Upper lobe of left lung (tissue), 4 donors: ENCODE results near the gene ATP8B1.

Source experiments
- POLR2A ChIP-seq, 4 donors: fragments of 450-650 bp; IDR thresholded peaks; one replicate each; pipeline ENCODE4 v1.5.1; 2016 to 2017; ENCODE audit warnings: antibody characterized with exemption in 4 of 4, mild to moderate bottlenecking in 2 of 4
- POLR2AphosphoS5 ChIP-seq, 2 donors: sonication (generic); formaldehyde crosslinking; IDR thresholded peaks; one replicate each; pipeline ENCODE4 v1.5.1; 2017; ENCODE audit warnings: antibody characterized with exemption in 2 of 2
- TF ChIP-seq, protein P1 (sequence below), 6 experiments: fragments of 450-650 bp in 4 of 6; fragments of 200-600 bp in 2 of 6; sonication (generic) in 2 of 6; IDR thresholded peaks; one replicate each; pipeline ENCODE4 v1.5.1; 2016 to 2019; ENCODE audit warnings: antibody characterized with exemption in 6 of 6

DNA sequence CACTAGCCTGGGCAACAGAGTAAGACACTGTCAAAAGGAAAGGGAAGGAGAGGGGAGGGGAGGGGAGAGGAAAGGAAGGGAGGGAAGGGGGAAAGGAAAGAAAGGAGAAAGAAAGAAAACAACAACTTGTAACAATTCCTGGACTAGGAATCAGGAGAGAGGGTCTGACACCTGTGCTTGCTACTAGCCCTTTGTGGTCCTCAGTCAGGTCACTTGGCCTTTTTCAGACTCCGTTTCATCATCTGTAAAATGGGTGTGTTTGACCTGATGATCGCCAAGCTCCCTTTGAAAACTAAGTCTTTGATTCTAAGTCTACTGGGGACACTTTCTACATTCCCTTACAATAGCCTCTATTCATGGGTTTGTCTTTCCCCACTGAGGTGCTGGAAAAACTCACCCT lies 11.4 kb upstream of the ATP8B1 start:
- TF ChIP-seq, protein P1, sequence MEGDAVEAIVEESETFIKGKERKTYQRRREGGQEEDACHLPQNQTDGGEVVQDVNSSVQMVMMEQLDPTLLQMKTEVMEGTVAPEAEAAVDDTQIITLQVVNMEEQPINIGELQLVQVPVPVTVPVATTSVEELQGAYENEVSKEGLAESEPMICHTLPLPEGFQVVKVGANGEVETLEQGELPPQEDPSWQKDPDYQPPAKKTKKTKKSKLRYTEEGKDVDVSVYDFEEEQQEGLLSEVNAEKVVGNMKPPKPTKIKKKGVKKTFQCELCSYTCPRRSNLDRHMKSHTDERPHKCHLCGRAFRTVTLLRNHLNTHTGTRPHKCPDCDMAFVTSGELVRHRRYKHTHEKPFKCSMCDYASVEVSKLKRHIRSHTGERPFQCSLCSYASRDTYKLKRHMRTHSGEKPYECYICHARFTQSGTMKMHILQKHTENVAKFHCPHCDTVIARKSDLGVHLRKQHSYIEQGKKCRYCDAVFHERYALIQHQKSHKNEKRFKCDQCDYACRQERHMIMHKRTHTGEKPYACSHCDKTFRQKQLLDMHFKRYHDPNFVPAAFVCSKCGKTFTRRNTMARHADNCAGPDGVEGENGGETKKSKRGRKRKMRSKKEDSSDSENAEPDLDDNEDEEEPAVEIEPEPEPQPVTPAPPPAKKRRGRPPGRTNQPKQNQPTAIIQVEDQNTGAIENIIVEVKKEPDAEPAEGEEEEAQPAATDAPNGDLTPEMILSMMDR (IDR thresholded peaks at IDR 0.05): no peak
- no peak for TF ChIP-seq POLR2AphosphoS5 (IDR thresholded peaks at IDR 0.05)
- TF ChIP-seq POLR2A (IDR thresholded peaks at IDR 0.05): no peak
